Transverse colon (tissue), 4 donors: ENCODE data around the gene RIN3. TPM values are rescaled to one million over a fixed set of nuclear protein-coding genes. Genes with fewer than 3 reads are reported as not detected.

Experiments used
- DNase-seq: peaks from one replicate; pipeline ENCODE4 v3.0.0-alpha.2; 2019
- H3K27ac ChIP-seq, 4 donors: fragments of 200-600 bp; sonication (generic); 2 replicates each; pipeline ENCODE4 v1.5.1; 2016 to 2018; ENCODE audit warnings: inconsistent platforms in 4 of 4
- H3K27me3 ChIP-seq: fragments of 200-600 bp; sonication (generic); 2 replicates; pipeline ENCODE4 v1.5.1; 2017; ENCODE audit warnings: inconsistent platforms
- H3K36me3 ChIP-seq, 4 donors: fragments of 200-600 bp; sonication (generic); 2 replicates each; pipeline ENCODE4 v1.5.1; 2017 to 2019; ENCODE audit warnings: inconsistent platforms in 4 of 4
- H3K4me1 ChIP-seq, 4 donors: fragments of 200-600 bp; sonication (generic); 2 replicates each; pipeline ENCODE4 v1.5.1; 2017 to 2020; ENCODE audit warnings: inconsistent platforms in 4 of 4
- H3K4me3 ChIP-seq, 4 donors: fragments of 200-600 bp; sonication (generic); 1 replicate in 1 of 4; 2 replicates in 3 of 4; pipeline versions ENCODE4 v1.5.1 to v1.6.1; 2017 to 2019; ENCODE audit warnings: inconsistent platforms in 4 of 4
- H3K9me3 ChIP-seq, 2 donors: fragments of 200-600 bp; sonication (generic); 2 replicates each; pipeline ENCODE4 v1.5.1; 2017 to 2019; ENCODE audit warnings: inconsistent platforms in 2 of 2
- CTCF ChIP-seq, 5 experiments: fragments of 200-600 bp in 3 of 5; fragments of 450-650 bp in 2 of 5; sonication (generic) in 3 of 5; IDR thresholded peaks; 1 replicate in 2 of 5; 2 replicates in 3 of 5; pipeline ENCODE4 v1.5.1; 2016 to 2017; ENCODE audit warnings: antibody characterized with exemption in 5 of 5, inconsistent platforms in 3 of 5, mild to moderate bottlenecking in 2 of 5, moderate library complexity in 1 of 5
- EP300 ChIP-seq: sonication (generic); formaldehyde crosslinking; IDR thresholded peaks from one replicate; pipeline ENCODE4 v1.6.1; 2017; ENCODE audit warnings: antibody characterized with exemption, low read depth
- POLR2A ChIP-seq: fragments of 450-650 bp; IDR thresholded peaks from one replicate; pipeline ENCODE4 v1.6.1; 2016; ENCODE audit warnings: antibody characterized with exemption, mild to moderate bottlenecking, moderate library complexity
- POLR2AphosphoS5 ChIP-seq, 3 donors: sonication (generic); formaldehyde crosslinking; IDR thresholded peaks; one replicate each; pipeline ENCODE4 v1.6.1; 2016; ENCODE audit warnings: antibody characterized with exemption in 3 of 3
- WGBS, 2 donors: methylation state at CpG; one replicate each; pipeline ENCODE4 v1.1.5; 2018; ENCODE audit warnings: low coverage in 1 of 2; 5-methylcytosine and 5-hydroxymethylcytosine counted together
- in situ Hi-C, 4 donors: fragments of 200-750 bp; cut with MboI; loops; one replicate each; pipeline versions ENCODE4 v1.15.0 to v1.15.1; 2017; ENCODE audit warnings: low sequenced_read_pairs in 3 of 4, low pct_ligation_motif_present in 1 of 4, low pct_unique_long_range_greater_than_20kb in 1 of 4
- intact Hi-C: fragments of 100-400 bp; cut with DNase I; formaldehyde crosslinking; loops from one replicate; pipeline ENCODE4 v1.15.1; 2023; ENCODE audit warnings: low total_unique reads
- total RNA-seq, 4 donors: library from RNA; depleted of rRNA; stranded (reverse); fragments of >200 nt; gene quantifications; one replicate each; pipeline ENCODE4 v1.1.0, GENCODE V29; 2016

The RIN3 gene
- total RNA-seq, 4 donors from 2014 or later, result 16.2 to 24.3 (median 20.7) TPM

- in situ Hi-C loops (no loop called here), intact Hi-C loops (loop anchor here (5.0 to 10.0 kb wide), 2 partner anchors 130 to 167 kb away; no protein-coding TSS in a partner anchor)
- Histone ChIP-seq H3K36me3 (no peaks in the 10 kb centered on the region), H3K27me3 (no peaks in the 10 kb centered on the region), H3K4me3 (peak overlapping the region; percentile 46 to 84 (median 64)), H3K27ac (peak overlapping the region; percentile 88 to 94 (median 92)), H3K9me3 (no peaks in the 10 kb centered on the region), H3K4me1 (peaks cover 9 to 63% (median 26%) of the 10 kb centered on the region in 4 donors)
- no peak for TF ChIP-seq POLR2AphosphoS5 (IDR thresholded peaks at IDR 0.05)
- no peak for DNase-seq
- WGBS, 2 donors, result 54 to 64% methylated on average over 6 to 14 of the region's 15 CpGs
Observed at GRCh38 chr14:92514844-92515514, 1.4 kb downstream of the RIN3 start.

- peaks cover 9 to 63% (median 26%) of the 10 kb centered on the region in 4 donors for H3K4me1 ChIP-seq
- H3K36me3 ChIP-seq, result no peaks in the 10 kb centered on the region
- no peak for TF ChIP-seq POLR2A
- TF ChIP-seq EP300, result no peak
- TF ChIP-seq CTCF (IDR thresholded peaks at IDR 0.05), result no peak
- no peak for TF ChIP-seq POLR2AphosphoS5 (IDR thresholded peaks at IDR 0.05)
- in situ Hi-C loops, result no loop called here
- H3K4me3 ChIP-seq, result peak overlapping the region in 2 of 4 donors; percentile 63 to 84
- no peak for DNase-seq
- WGBS, 2 donors, result 90 to 100% methylated on average over 1 to 5 of the region's 5 CpGs
- intact Hi-C loops, result loop anchor here (10.0 kb wide), 1 partner anchor 129 kb away; no protein-coding TSS in a partner anchor
- peak overlapping the region; percentile 88 to 94 (median 92) for H3K27ac ChIP-seq
- no peaks in the 10 kb centered on the region for H3K9me3 ChIP-seq
- no peaks in the 10 kb centered on the region for H3K27me3 ChIP-seq
Observed at GRCh38 chr14:92515546-92516343, 2.2 kb downstream of the RIN3 start.

GRCh38 chr14:92516344-92516965 lies 2.9 kb downstream of the RIN3 start:
- DNase-seq, result no peak
- intact Hi-C loops, result loop anchor here (10.0 kb wide), 1 partner anchor 128 kb away; no protein-coding TSS in a partner anchor
- Histone ChIP-seq H3K9me3 (no peaks in the 10 kb centered on the region), H3K27ac (peak overlapping the region in 3 of 4 donors; percentile 18 to 94 (median 32)), H3K4me1 (peaks cover 9 to 56% (median 21%) of the 10 kb centered on the region in 4 donors), H3K4me3 (no peak overlapping the region), H3K36me3 (no peaks in the 10 kb centered on the region), H3K27me3 (no peaks in the 10 kb centered on the region)
- in situ Hi-C loops, result no loop called here
- TF ChIP-seq CTCF (IDR thresholded peaks at IDR 0.05) (no peak), POLR2AphosphoS5 (IDR thresholded peaks at IDR 0.05) (no peak), POLR2A (no peak), EP300 (no peak)
- WGBS, 2 donors, result 86% methylated on average over 4 of the region's 4 CpGs; no CpG with 5 or more reads in 1 of the 2 donors

- H3K36me3 ChIP-seq, result no peaks in the 10 kb centered on the region
- H3K27ac ChIP-seq, result peak overlapping the region; percentile 7 to 37 (median 16)
- no peaks in the 10 kb centered on the region for H3K9me3 ChIP-seq
- H3K4me3 ChIP-seq, result no peak overlapping the region
- no peak for DNase-seq
- TF ChIP-seq CTCF (IDR thresholded peaks at IDR 0.05) (no peak), POLR2A (no peak), EP300 (no peak), POLR2AphosphoS5 (IDR thresholded peaks at IDR 0.05) (no peak)
- in situ Hi-C loops (no loop called here), intact Hi-C loops (loop anchor here (10.0 kb wide), 1 partner anchor 128 kb away; no protein-coding TSS in a partner anchor)
- H3K27me3 ChIP-seq, result no peaks in the 10 kb centered on the region
- H3K4me1 ChIP-seq, result peaks cover 4 to 50% (median 16%) of the 10 kb centered on the region in 4 donors
- WGBS, 2 donors, result 85 to 100% methylated on average over 4 to 5 of the region's 5 CpGs
Observed at GRCh38 chr14:92516966-92517506, 3.5 kb downstream of the RIN3 start.
